GM10266 (cell line): Measurements from ENCODE around the gene CNTNAP2.
"Not testable (repeated sequence)": the region's sequence is repeated elsewhere in the genome, so short reads cannot be mapped to it uniquely, and the experiment has no call there.

Source experiments
- DNase-seq: peaks from one replicate; pipeline ENCODE4 v3.0.0; 2012; ENCODE audit errors: extremely low spot score
- CTCF ChIP-seq: IDR thresholded peaks from 2 replicates; pipeline ENCODE4 v1.5.1; 2012; ENCODE audit warnings: mild to moderate bottlenecking, low read depth; ENCODE audit not compliant: control insufficient read depth, insufficient read depth; ENCODE audit errors: missing control alignments

Gene CNTNAP2

GRCh38 chr7:148291799-148292198 lies 2175.2 kb downstream of the CNTNAP2 start:
- DNase-seq: no peak
- TF ChIP-seq CTCF: no peak

GRCh38 chr7:148296994-148297644 lies 2180.5 kb downstream of the CNTNAP2 start:
- no peak for TF ChIP-seq CTCF
- no peak for DNase-seq

GRCh38 chr7:148298768-148299167 lies 2182.2 kb downstream of the CNTNAP2 start:
- not testable (repeated sequence) for DNase-seq

GRCh38 chr7:148299350-148300276 lies 2183.0 kb downstream of the CNTNAP2 start:
- TF ChIP-seq CTCF: no peak
- no peak for DNase-seq

GRCh38 chr7:148302436-148302835 lies 2185.8 kb downstream of the CNTNAP2 start:
- DNase-seq: not testable (repeated sequence)

GRCh38 chr7:148303295-148304082 lies 2186.9 kb downstream of the CNTNAP2 start:
- no peak for DNase-seq
- TF ChIP-seq CTCF: no peak

GRCh38 chr7:148304083-148304335 lies 2187.4 kb downstream of the CNTNAP2 start:
- no peak for DNase-seq
- TF ChIP-seq CTCF: no peak

- no peak for DNase-seq
- TF ChIP-seq CTCF: no peak
These were observed 2187.9 kb downstream of the CNTNAP2 start for GRCh38 chr7:148304456-148304855.
